Common myeloid progenitor, CD34-positive (primary cell): ENCODE measurements around the gene ADIPOR2.

ENCODE experiments used
- CTCF ChIA-PET: fragments of 350-600 bp; sonication (Branson Sonifier 250); formaldehyde crosslinking; loops from one replicate; lab custom pipeline; 2021; ENCODE audit warnings: antibody characterized with exemption; lab: Charles Lee
- POLR2A ChIA-PET: fragments of 350-600 bp; sonication (Branson Sonifier 250); formaldehyde crosslinking; loops from one replicate; lab custom pipeline; 2021; ENCODE audit warnings: antibody characterized with exemption; lab: Charles Lee
- DNase-seq, 3 donors: peaks; one replicate each; pipeline versions ENCODE4 v3.0.0 to v3.0.0-alpha.2; 2013
- H3K27ac ChIP-seq, 2 experiments: 1 replicate in 1 of 2; 2 replicates in 1 of 2; pipeline ENCODE4 v1.7.0; 2013; ENCODE audit warnings: inconsistent platforms in 2 of 2, low read length in 2 of 2, mild to moderate bottlenecking in 2 of 2, low read depth in 1 of 2, moderate library complexity in 1 of 2; ENCODE audit not compliant: severe bottlenecking in 2 of 2, insufficient read depth in 1 of 2, poor library complexity in 1 of 2
- H3K27me3 ChIP-seq, 5 experiments: replicated peaks in 2 of 5; 1 replicate in 3 of 5; 2 replicates in 2 of 5; pipeline versions ENCODE4 v1.6.1 to v1.7.0; 2013; ENCODE audit warnings: low read length in 4 of 5, mild to moderate bottlenecking in 2 of 5, moderate library complexity in 2 of 5, inconsistent platforms in 1 of 5; ENCODE audit not compliant: insufficient read depth in 5 of 5, control insufficient read depth in 4 of 5
- H3K36me3 ChIP-seq, 4 experiments: 1 replicate in 2 of 4; 2 replicates in 2 of 4; pipeline versions ENCODE4 v1.6.1 to v1.7.0; 2013; ENCODE audit warnings: low read length in 3 of 4, control low read depth in 1 of 4, mild to moderate bottlenecking in 1 of 4; ENCODE audit not compliant: control insufficient read depth in 4 of 4, insufficient read depth in 4 of 4
- H3K4me1 ChIP-seq, 4 experiments: 1 replicate in 3 of 4; 2 replicates in 1 of 4; pipeline versions ENCODE4 v1.6.1 to v1.7.1; 2013; ENCODE audit warnings: low read length in 3 of 4, mild to moderate bottlenecking in 3 of 4, control low read depth in 1 of 4, inconsistent platforms in 1 of 4, moderate library complexity in 1 of 4; ENCODE audit not compliant: control insufficient read depth in 4 of 4, insufficient read depth in 4 of 4; ENCODE audit errors: control extremely low read depth in 1 of 4
- H3K4me3 ChIP-seq, 7 experiments: 1 replicate in 4 of 7; 2 replicates in 3 of 7; pipeline versions ENCODE4 v1.5.1 to v1.7.0; 2013; ENCODE audit warnings: mild to moderate bottlenecking in 7 of 7, low read length in 6 of 7, moderate library complexity in 6 of 7, inconsistent platforms in 2 of 7, low read depth in 2 of 7, control low read depth in 1 of 7; ENCODE audit not compliant: insufficient read depth in 4 of 7, control insufficient read depth in 1 of 7; ENCODE audit errors: extremely low read depth in 1 of 7
- H3K9me3 ChIP-seq, 5 experiments: 1 replicate in 4 of 5; 2 replicates in 1 of 5; pipeline versions ENCODE4 v1.6.1 to v1.7.1; 2013; ENCODE audit warnings: low read length in 4 of 5, mild to moderate bottlenecking in 2 of 5, inconsistent platforms in 1 of 5, low read depth in 1 of 5, moderate library complexity in 1 of 5; ENCODE audit not compliant: control insufficient read depth in 4 of 5, insufficient read depth in 2 of 5; ENCODE audit errors: control extremely low read depth in 1 of 5
- WGBS: methylation state at CpG from one replicate; pipeline ENCODE4 v1.1.5; 2013; ENCODE audit not compliant: insufficient coverage; 5-methylcytosine and 5-hydroxymethylcytosine counted together

ADIPOR2 gene

DNA sequence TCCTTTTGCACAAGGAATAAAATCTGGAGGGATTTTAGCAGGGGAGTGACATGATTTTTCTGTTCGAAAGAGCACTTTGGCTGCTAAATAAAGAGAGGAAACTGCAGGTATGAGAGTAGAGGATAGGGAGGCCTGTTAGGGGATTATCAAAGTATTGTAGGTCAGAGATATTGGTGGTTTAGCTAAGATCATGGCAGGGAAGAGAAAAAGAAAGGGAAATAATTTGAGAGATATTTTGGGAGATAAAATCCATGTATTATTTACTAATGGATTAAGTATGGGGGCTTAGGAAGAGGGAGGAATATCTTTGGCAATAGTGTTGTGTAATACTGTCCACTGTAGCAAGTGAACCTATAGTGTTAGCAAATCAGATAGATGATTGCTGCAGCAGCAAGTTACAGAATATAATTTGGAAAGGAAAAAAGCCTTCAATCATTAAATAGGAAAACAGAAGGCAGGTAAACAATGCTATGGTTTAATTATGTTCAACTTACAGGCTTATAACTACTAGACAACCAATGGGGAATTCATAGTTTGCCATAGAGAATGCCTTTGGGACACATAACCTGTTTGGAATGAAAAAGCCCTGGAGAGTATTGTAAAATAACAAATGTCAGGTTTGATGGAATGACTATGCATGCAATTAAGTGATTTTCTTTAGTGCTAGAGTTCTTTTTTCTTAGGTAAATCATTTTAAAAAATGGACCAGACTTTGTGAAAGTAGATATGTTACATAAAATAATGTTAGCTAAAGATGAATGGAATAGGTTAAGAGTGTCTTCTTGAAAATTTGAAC lies 50.5 kb downstream of the ADIPOR2 start:
- H3K27me3 ChIP-seq, result no peaks in the 10 kb centered on the region
- 0% methylated on average over 1 of the region's 1 CpG for WGBS
- CTCF ChIA-PET, result interaction anchor here (0.9 kb wide), 1 partner anchor 12 kb away, joined by 3 read pairs; no protein-coding TSS in a partner anchor
- peaks cover 0 to 10% (median 0%) of the 10 kb centered on the region in 4 experiments for H3K4me1 ChIP-seq
- POLR2A ChIA-PET, result no interaction called here
- no peak overlapping the region for H3K27ac ChIP-seq
- H3K36me3 ChIP-seq, result peaks cover 0 to 6% (median 1%) of the 10 kb centered on the region in 4 experiments
- DNase-seq, result no peak
- peaks cover 0 to under 1% (median 0%) of the 10 kb centered on the region in 5 experiments for H3K9me3 ChIP-seq
- H3K4me3 ChIP-seq, result no peak overlapping the region

- H3K4me3 ChIP-seq, result no peak overlapping the region
- no peak for DNase-seq
- 96% methylated on average over 2 of the region's 2 CpGs for WGBS
- no peak overlapping the region for H3K27ac ChIP-seq
- H3K27me3 ChIP-seq, result no peaks in the 10 kb centered on the region
- POLR2A ChIA-PET, result no interaction called here
- peaks cover 0 to 9% (median 0%) of the 10 kb centered on the region in 4 experiments for H3K4me1 ChIP-seq
- H3K9me3 ChIP-seq, result peaks cover 0 to 18% (median 4%) of the 10 kb centered on the region in 5 experiments
- H3K36me3 ChIP-seq, result peaks cover 0 to 13% (median 6%) of the 10 kb centered on the region in 4 experiments
- CTCF ChIA-PET, result interaction anchor here (1.2 kb wide), 1 partner anchor 47 kb away, joined by 3 read pairs; no protein-coding TSS in a partner anchor
These were observed 54.1 kb downstream of the ADIPOR2 start for GRCh38 chr12:1744932-1745331.

- POLR2A ChIA-PET, result no interaction called here
- Histone ChIP-seq H3K9me3 (peaks cover 0 to 18% (median 4%) of the 10 kb centered on the region in 5 experiments), H3K27me3 (no peaks in the 10 kb centered on the region), H3K4me1 (peaks cover 0 to 4% (median 0%) of the 10 kb centered on the region in 4 experiments), H3K4me3 (no peak overlapping the region), H3K36me3 (peaks cover 0 to 13% (median 5%) of the 10 kb centered on the region in 4 experiments), H3K27ac (no peak overlapping the region)
- DNase-seq, result peak in 2 of 3 donors; percentile 11 to 35
- WGBS, result 100% methylated on average over 1 of the region's 2 CpGs
- CTCF ChIA-PET, result interaction anchor here (0.6 kb wide), 1 partner anchor 40 kb away, joined by 3 read pairs; no protein-coding TSS in a partner anchor
These were observed 56.7 kb downstream of the ADIPOR2 start for GRCh38 chr12:1747609-1748008.

DNA sequence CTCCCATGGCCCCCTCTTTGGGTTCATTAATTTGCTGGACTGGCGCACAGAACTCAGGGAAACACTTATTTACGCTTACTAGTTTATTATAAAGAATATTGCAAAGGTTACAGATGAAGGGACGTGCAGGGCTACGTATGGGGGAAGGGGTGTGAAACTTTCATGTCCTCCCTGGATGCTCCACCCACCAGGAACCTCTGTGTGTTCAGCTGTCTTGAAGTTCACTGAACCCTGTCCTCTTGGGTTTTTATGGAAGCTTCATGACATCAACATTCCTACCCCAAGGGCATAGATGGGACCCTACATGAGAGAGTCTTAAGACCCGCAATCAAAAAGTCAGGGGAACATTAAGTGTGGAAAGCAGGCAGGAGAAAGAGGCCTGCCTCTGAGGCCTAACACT lies 58.1 kb downstream of the ADIPOR2 start:
- no CpG with 5 or more reads among the region's 5 CpGs for WGBS
- H3K9me3 ChIP-seq, result peaks cover 0 to 18% (median 4%) of the 10 kb centered on the region in 5 experiments
- peaks cover 0 to 13% (median 6%) of the 10 kb centered on the region in 4 experiments for H3K36me3 ChIP-seq
- H3K4me3 ChIP-seq, result no peak overlapping the region
- no peak for DNase-seq
- peaks cover 0 to 4% (median 0%) of the 10 kb centered on the region in 4 experiments for H3K4me1 ChIP-seq
- ChIA-PET CTCF (no interaction called here), POLR2A (no interaction called here)
- H3K27me3 ChIP-seq, result no peaks in the 10 kb centered on the region
- no peak overlapping the region for H3K27ac ChIP-seq

GRCh38 chr12:1750300-1750699 lies 59.4 kb downstream of the ADIPOR2 start:
- no peak overlapping the region for H3K27ac ChIP-seq
- no peaks in the 10 kb centered on the region for H3K27me3 ChIP-seq
- peaks cover 0 to 18% (median 4%) of the 10 kb centered on the region in 5 experiments for H3K9me3 ChIP-seq
- H3K4me1 ChIP-seq, result peaks cover 0 to 4% (median 0%) of the 10 kb centered on the region in 4 experiments
- DNase-seq, result no peak
- no peak overlapping the region for H3K4me3 ChIP-seq
- WGBS, result 100% methylated on average over 1 of the region's 3 CpGs
- H3K36me3 ChIP-seq, result peaks cover 3 to 21% (median 10%) of the 10 kb centered on the region in 4 experiments
- ChIA-PET CTCF (no interaction called here), POLR2A (no interaction called here)

GRCh38 chr12:1758376-1758775 lies 67.5 kb downstream of the ADIPOR2 start:
- Histone ChIP-seq H3K27ac (no peak overlapping the region), H3K27me3 (no peaks in the 10 kb centered on the region), H3K4me1 (no peaks in the 10 kb centered on the region), H3K36me3 (peaks cover 20 to 44% (median 30%) of the 10 kb centered on the region in 4 experiments), H3K9me3 (peaks cover 0 to 2% (median 0%) of the 10 kb centered on the region in 5 experiments), H3K4me3 (no peak overlapping the region)
- CTCF ChIA-PET, result no interaction called here
- 100% methylated on average over 2 of the region's 2 CpGs for WGBS
- no peak for DNase-seq
- POLR2A ChIA-PET, result no interaction called here

- Histone ChIP-seq H3K36me3 (peaks cover 20 to 44% (median 30%) of the 10 kb centered on the region in 4 experiments), H3K4me3 (no peak overlapping the region), H3K9me3 (peaks cover 0 to 2% (median 0%) of the 10 kb centered on the region in 5 experiments), H3K27ac (no peak overlapping the region), H3K27me3 (no peaks in the 10 kb centered on the region), H3K4me1 (peaks cover 0 to 2% (median 0%) of the 10 kb centered on the region in 4 experiments)
- POLR2A ChIA-PET, result no interaction called here
- no peak for DNase-seq
- 86% methylated on average over 1 of the region's 4 CpGs for WGBS
- CTCF ChIA-PET, result no interaction called here
These were observed 68.0 kb downstream of the ADIPOR2 start for GRCh38 chr12:1758887-1759286.
